HFF-Myc (cell line): ENCODE measurements around the gene EPB41L2.

Experiments used
- DNase-seq: peaks from one replicate; pipeline ENCODE4 v3.0.0-alpha.2; 2011; ENCODE audit warnings: low read depth; ENCODE audit errors: extremely low read depth
- H3K4me3 ChIP-seq: replicated peaks from 2 replicates; pipeline ENCODE4 v1.5.1; 2011; ENCODE audit warnings: low read depth, mild to moderate bottlenecking, control low read depth, low read length
- CTCF ChIP-seq: IDR thresholded peaks from 2 replicates; pipeline ENCODE4 v1.5.1; 2012; ENCODE audit warnings: mild to moderate bottlenecking, low read depth, low read length, control low read depth; ENCODE audit errors: missing control alignments

EPB41L2 gene

GRCh38 chr6:131054392-131055250 is 8.4 kb downstream of the EPB41L2 start:
- no peak for DNase-seq
- no peak for TF ChIP-seq CTCF
- H3K4me3 ChIP-seq, result no peak overlapping the region

GRCh38 chr6:131053546-131054240 is 9.4 kb downstream of the EPB41L2 start:
- no peak for TF ChIP-seq CTCF
- no peak overlapping the region for H3K4me3 ChIP-seq
- DNase-seq, result no peak

GRCh38 chr6:131052181-131052580 is 10.9 kb downstream of the EPB41L2 start:
- no peak for TF ChIP-seq CTCF
- no peak for DNase-seq

GRCh38 chr6:131051341-131051740 is 11.7 kb downstream of the EPB41L2 start:
- TF ChIP-seq CTCF, result no peak
- no peak overlapping the region for H3K4me3 ChIP-seq
- no peak for DNase-seq

More at GRCh38 chr6:131052181-131052580, 10.9 kb downstream of the EPB41L2 start:
- no peak overlapping the region for H3K4me3 ChIP-seq

GRCh38 chr6:131049608-131050007 is 13.4 kb downstream of the EPB41L2 start:
- H3K4me3 ChIP-seq, result no peak overlapping the region
- DNase-seq, result no peak
- TF ChIP-seq CTCF, result no peak

- TF ChIP-seq CTCF, result no peak
- no peak overlapping the region for H3K4me3 ChIP-seq
- peak; percentile 67 for DNase-seq
Measured at GRCh38 chr6:131048933-131049515, 14.0 kb downstream of the EPB41L2 start.
